ENCODE data around the gene METTL15.
"Not testable (repeated sequence)": the region's sequence is repeated elsewhere in the genome, so short reads cannot be mapped to it uniquely, and the experiment has no call there.

METTL15 gene

GRCh38 chr11:28176351-28176750, 68.2 kb downstream of the METTL15 start:
- in situ Hi-C loops (cut with HindIII; ENCODE audit: low sequenced_read_pairs), result no loop called here

- in situ Hi-C loops (cut with HindIII; ENCODE audit: low sequenced_read_pairs), result no loop called here
Observed at GRCh38 chr11:28195449-28195848, 87.3 kb downstream of the METTL15 start.

DNA sequence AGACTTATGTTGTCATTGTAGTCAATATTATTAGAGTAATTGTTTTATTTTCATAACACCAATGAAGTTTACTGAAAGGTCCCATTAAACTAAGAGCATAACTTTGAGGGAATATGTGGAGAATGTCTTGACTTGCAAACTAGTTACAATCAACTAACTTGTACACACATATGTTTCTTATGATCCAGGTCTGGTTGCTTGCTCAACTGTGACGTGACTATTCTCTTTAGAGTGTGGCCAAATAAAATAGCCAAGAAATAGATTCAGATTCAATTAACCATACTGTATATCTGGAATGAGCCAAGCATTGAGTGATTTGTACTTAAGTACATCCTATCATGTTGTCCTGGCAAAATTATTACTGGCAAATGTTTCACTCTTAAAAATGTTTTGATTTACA, 101.7 kb downstream of the METTL15 start:
- in situ Hi-C loops (cut with HindIII; ENCODE audit: low sequenced_read_pairs), result no loop called here

DNA sequence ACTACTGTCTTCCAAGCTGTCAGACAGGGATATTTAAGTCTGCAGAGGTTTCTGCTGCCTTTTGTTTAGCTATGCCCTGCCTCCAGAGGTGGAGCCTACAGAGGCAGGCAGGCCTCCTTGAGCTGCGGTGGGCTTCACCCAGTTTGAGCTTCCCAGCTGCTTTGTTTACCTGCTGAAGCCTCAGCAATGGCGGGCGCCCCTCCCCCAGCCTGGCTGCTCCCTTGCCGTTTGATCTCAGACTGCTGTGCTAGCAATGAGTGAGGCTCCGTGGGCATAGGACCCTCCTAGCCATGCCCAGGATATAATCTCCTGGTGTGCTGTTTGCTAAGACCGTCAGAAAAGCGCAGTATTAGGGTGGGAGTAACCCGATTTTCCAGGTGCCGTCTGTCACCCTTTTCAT, 113.9 kb downstream of the METTL15 start:
- in situ Hi-C loops (cut with HindIII; ENCODE audit: low sequenced_read_pairs), result not testable (repeated sequence)

DNA sequence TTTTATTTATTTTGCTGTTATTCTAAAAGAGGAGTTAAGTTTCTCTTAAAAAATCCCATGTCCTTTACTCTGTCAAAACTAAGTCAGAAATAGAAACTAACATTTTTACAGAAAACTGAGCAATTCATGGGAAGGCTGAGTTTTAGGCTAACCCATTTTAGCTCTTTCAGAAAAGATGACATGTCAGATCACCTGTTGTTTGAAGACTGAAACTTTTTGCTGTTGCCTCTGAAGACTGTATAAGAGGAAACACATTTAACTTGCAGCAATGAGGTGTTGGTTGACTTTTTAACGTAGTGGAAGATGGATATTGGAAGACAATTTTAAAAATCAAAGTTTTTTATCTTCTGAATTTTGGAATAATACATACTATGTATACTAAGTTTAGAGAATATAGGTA, 115.4 kb downstream of the METTL15 start:
- in situ Hi-C loops (cut with HindIII; ENCODE audit: low sequenced_read_pairs), result no loop called here

DNA sequence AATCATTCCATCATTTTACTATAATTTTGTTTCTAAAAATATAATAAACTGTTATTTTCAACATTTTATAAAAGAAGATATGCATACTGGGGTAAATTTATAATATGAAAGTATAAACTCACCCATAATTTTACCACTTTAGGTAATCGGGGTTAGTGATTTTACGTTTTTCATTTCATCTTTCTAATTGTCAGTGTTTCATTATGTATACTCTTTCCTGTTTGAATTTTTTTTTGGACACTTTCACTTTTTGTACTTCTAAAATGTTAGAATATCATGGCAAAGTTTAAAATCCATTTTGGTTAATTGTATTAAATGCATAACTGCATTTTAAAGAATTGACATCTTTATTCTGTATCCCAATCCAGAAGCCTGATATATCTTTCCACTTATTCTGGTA, 115.8 kb downstream of the METTL15 start:
- in situ Hi-C loops (cut with HindIII; ENCODE audit: low sequenced_read_pairs), result no loop called here

DNA sequence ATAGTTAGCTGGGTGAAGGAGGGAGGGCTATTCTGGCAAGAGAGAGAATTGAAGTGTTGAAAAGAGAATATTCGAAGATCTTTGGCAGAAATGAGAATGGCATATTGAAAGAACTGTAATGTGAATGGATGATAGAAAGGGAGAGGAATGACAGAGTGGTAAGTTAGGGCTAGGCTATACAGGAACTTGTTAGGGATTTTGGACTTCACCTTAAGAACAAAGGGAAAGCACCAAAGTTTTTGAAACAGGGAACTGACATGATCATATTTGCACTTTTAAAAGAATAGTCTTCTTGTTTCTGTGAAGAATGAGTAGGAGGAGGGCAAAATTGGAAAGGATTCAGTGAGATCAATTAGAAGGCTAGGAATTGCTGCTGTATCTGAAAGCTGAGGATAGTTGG, 119.3 kb downstream of the METTL15 start:
- in situ Hi-C loops (cut with HindIII; ENCODE audit: low sequenced_read_pairs), result no loop called here

DNA sequence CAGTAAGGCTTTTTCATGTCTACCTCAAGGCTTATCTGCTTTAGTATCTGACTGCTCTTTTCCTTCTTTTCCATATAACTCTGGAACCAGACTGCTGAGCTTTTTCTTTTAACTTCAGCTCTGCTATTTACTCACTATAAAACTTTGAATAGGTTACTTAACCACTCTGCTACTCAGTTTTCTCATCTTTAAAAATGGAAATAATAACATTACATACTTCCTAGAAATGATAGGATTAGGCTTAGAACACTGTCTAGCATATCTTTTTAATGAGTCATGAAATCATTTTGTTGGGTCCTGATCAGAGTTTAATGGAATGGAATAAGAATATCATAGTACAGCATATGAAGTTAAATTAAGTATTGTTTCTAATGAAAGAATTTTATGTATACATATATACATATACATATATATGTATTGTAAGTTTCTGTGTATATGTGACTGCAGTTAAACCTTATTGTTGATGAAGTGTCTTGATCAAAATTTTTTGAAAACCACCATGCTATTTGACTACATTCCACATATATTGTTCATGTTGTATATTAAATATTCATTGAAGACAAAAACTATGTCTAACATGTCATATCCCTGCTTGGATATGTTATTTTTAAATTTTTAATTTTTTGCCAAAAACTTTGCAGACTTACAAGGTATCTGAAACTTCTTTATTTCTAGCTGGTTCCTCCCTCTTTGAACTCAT, 120.2 kb downstream of the METTL15 start:
- in situ Hi-C loops (cut with HindIII; ENCODE audit: low sequenced_read_pairs), result no loop called here

- in situ Hi-C loops (cut with HindIII; ENCODE audit: low sequenced_read_pairs), result no loop called here
Observed at GRCh38 chr11:28231475-28231874, 123.3 kb downstream of the METTL15 start.

- in situ Hi-C loops (cut with HindIII; ENCODE audit: low sequenced_read_pairs), result no loop called here
Observed at GRCh38 chr11:28232649-28233048, 124.5 kb downstream of the METTL15 start.

GRCh38 chr11:28241760-28242159, 133.6 kb downstream of the METTL15 start:
- in situ Hi-C loops (cut with HindIII; ENCODE audit: low sequenced_read_pairs), result no loop called here

DNA sequence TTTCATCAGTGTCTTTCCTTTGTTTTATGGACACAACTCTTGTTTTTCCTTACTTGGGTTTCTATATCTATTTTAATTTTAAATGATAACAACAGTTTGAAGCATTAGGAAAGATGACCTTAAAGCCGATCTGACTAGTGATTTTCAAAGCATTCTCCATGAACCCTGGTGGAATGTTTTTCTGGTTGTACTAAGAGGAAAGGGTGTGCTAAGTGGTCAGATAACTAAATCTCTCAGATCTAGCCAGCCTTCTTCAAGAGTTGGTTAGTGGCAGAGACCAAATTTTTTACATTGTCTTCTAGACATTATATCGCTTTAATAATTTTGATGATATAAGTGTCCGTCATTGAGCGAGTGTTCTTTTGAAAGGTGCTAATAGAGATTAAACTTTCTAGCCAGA, 134.4 kb downstream of the METTL15 start:
- in situ Hi-C loops (cut with HindIII; ENCODE audit: low sequenced_read_pairs), result no loop called here

- in situ Hi-C loops (cut with HindIII; ENCODE audit: low sequenced_read_pairs), result no loop called here
Observed at GRCh38 chr11:28243061-28243460, 134.9 kb downstream of the METTL15 start.

- in situ Hi-C loops (cut with HindIII; ENCODE audit: low sequenced_read_pairs), result no loop called here
Observed at GRCh38 chr11:28243581-28243980, 135.4 kb downstream of the METTL15 start.

GRCh38 chr11:28245131-28245530, 136.9 kb downstream of the METTL15 start:
- in situ Hi-C loops (cut with HindIII; ENCODE audit: low sequenced_read_pairs), result no loop called here

- in situ Hi-C loops (cut with HindIII; ENCODE audit: low sequenced_read_pairs), result no loop called here
Observed at GRCh38 chr11:28250192-28250591, 142.0 kb downstream of the METTL15 start.

GRCh38 chr11:28251257-28251656, 143.1 kb downstream of the METTL15 start:
- in situ Hi-C loops (cut with HindIII; ENCODE audit: low sequenced_read_pairs), result no loop called here

DNA sequence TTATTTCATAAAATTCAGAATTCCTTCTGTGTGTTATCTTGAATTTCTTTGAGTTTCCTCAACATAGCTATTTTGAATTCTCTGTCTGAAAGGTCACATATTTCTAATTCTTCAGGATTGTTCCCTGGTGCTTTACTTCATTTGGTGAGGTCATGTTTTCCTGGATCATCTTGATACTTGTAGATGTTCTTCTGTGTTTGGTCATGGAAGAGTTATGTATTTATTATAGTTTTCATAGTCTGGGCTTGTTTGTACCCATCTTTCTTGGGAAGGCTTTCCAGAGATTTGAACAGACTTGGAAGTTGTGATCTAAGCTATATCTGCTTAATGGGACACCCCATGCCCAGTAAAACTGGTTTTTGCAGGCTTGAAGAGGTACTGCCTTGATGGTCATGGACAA, 149.6 kb downstream of the METTL15 start:
- in situ Hi-C loops (cut with HindIII; ENCODE audit: low sequenced_read_pairs), result no loop called here

DNA sequence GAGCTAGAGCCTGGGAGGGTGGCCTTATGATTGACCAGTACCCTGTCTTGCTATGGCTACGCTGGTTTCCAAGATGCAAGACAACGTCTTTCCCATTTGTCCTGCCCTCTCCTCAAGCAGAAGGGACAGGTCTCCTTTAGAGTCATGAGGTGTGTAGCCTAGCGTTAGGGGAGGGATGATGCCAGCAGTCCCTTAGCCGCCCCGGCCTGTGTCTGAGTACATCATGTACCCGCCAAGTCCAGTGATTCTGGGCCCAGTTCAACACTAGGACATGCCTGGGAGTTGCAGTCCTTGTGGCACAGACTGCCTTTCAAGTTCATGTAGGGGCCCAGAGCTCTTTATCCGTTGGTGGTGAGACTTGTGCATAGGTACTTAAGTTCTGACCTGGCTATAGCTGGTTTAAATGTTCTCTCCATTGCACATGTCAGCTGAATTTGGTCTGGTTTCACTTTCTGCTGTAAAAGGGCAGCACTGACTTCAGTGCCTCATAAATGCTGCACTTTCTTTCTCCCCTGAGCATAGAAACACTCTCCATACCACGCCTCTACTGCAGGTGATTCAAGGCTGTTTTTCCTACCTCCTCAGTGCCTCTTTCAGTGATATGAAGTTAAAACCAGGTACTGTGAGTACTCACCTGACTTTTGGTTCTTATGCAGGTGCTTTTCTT, 151.1 kb downstream of the METTL15 start:
- in situ Hi-C loops (cut with HindIII; ENCODE audit: low sequenced_read_pairs), result no loop called here

DNA sequence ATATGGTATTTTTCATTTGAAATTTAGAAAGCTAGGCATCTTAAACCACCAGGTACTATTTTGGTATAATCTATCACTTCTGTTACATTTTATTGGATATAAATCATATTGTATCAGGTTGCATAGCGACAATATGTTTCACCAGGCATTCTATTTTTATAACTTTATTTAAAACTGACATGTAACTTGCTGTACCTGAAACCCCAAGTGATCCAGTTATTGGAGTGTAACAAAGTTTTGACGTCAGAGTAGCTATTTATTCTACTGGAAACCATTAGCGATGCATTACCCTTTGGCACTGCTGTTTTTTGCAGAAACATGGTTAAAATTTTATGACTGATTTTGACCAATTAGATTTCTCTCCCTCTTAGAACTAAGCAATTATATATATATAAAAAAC, 160.7 kb downstream of the METTL15 start:
- in situ Hi-C loops (cut with HindIII; ENCODE audit: low sequenced_read_pairs), result no loop called here

DNA sequence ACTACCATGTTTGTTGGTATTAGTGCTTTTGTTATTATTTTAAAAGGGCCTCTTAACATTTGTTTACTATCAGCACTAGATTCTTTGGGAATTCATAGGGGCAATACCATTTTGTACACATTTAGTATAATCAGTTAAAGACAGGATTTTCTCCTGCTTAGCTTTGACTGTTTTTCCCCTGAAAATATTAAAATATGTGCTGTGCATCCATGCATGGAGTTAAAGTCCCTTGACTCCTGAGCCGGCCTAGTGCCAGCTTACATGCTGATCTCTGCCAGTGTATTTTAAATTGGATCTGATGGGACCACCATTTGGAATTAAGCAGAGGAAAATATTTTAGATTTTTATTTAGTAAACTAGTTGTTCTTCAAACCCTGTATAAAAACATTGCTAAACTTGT, 161.4 kb downstream of the METTL15 start:
- in situ Hi-C loops (cut with HindIII; ENCODE audit: low sequenced_read_pairs), result no loop called here

DNA sequence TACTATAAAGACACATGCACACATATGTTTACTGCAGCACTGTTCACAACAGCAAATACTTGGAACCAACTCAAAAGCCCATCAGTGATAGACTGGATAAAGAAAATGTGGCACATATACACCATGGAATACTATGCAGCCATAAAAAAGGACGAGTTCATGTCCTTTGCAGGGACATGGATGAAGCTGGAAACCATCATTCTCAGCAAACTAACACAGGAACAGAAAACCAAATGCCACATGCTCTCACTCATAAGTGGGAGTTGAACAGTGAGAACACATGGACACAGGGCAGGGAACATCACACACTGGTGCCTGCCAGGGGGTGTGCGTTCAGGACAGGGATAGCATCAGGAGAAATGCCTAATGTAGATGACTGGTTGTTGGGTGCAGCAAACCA, 164.1 kb downstream of the METTL15 start:
- in situ Hi-C loops (cut with HindIII; ENCODE audit: low sequenced_read_pairs), result not testable (repeated sequence)

DNA sequence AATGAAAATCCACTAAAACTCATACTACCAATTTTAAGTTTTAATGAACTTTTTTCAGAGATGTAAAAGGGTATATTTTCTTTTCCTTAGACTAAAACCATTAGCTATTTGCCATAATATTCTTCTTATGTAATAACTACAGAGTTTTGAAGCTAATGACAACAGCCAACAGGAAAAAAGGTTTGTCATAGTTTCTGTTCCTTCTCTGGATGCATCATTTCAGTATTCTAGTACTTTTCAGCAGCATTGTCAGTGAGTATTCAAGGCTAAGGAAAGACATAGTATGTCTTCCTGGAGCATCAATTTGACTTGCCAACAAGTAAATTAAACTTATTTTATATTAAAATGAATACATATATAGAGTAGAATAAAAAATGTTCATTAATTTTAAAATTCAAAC, 166.0 kb downstream of the METTL15 start:
- in situ Hi-C loops (cut with HindIII; ENCODE audit: low sequenced_read_pairs), result no loop called here

Measured in endothelial cell of hepatic sinusoid (primary cell).